Hepatocyte (in vitro differentiated cells): ENCODE data around the gene EIF4G3. TPM values are rescaled to one million over a fixed set of nuclear protein-coding genes. Genes with fewer than 3 reads are reported as not detected.

Experiments used
- DNase-seq: peaks from one replicate; pipeline ENCODE4 v3.0.0-alpha.2; 2016; ENCODE audit warnings: low spot score
- H2AFZ ChIP-seq: fragments of 200-600 bp; sonication (generic); 2 replicates; pipeline ENCODE4 v1.6.0; 2016; ENCODE audit warnings: antibody characterized with exemption, mild to moderate bottlenecking
- H3K27ac ChIP-seq: fragments of 200-600 bp; sonication (generic); 2 replicates; pipeline ENCODE4 v1.5.1; 2016; ENCODE audit warnings: mild to moderate bottlenecking
- H3K27me3 ChIP-seq: fragments of 200-600 bp; sonication (generic); 2 replicates; pipeline ENCODE4 v1.6.1; 2016
- H3K36me3 ChIP-seq: fragments of 200-600 bp; sonication (generic); replicated peaks from 2 replicates; pipeline ENCODE4 v1.5.1; 2016; ENCODE audit warnings: low read depth; ENCODE audit not compliant: insufficient read depth
- H3K4me1 ChIP-seq: fragments of 200-600 bp; sonication (generic); 2 replicates; pipeline ENCODE4 v1.5.1; 2016; ENCODE audit warnings: mild to moderate bottlenecking, moderate library complexity; ENCODE audit not compliant: insufficient read depth
- H3K4me2 ChIP-seq: fragments of 200-600 bp; sonication (generic); 2 replicates; pipeline ENCODE4 v1.6.0; 2016
- H3K4me3 ChIP-seq: fragments of 200-600 bp; sonication (generic); 2 replicates; pipeline ENCODE4 v1.5.1; 2016; ENCODE audit warnings: mild to moderate bottlenecking
- H3K79me2 ChIP-seq: fragments of 200-600 bp; sonication (generic); 2 replicates; pipeline ENCODE4 v1.6.0; 2017; ENCODE audit warnings: mild to moderate bottlenecking
- H3K9me2 ChIP-seq: fragments of 200-600 bp; sonication (generic); replicated peaks from 2 replicates; pipeline ENCODE4 v1.6.0; 2017; ENCODE audit warnings: mild to moderate bottlenecking; ENCODE audit not compliant: insufficient read depth
- H3K9me3 ChIP-seq: fragments of 200-600 bp; sonication (generic); 2 replicates; pipeline ENCODE4 v1.5.1; 2016; ENCODE audit warnings: low read depth, mild to moderate bottlenecking
- H4K20me1 ChIP-seq: fragments of 200-600 bp; sonication (generic); 2 replicates; pipeline ENCODE4 v1.6.0; 2016; ENCODE audit warnings: mild to moderate bottlenecking; ENCODE audit not compliant: insufficient read depth, poor library complexity, severe bottlenecking
- EZH2 ChIP-seq: fragments of 200-600 bp; sonication (generic); IDR thresholded peaks from 2 replicates; pipeline ENCODE4 v1.6.1; 2016; ENCODE audit warnings: antibody characterized with exemption, mild to moderate bottlenecking, borderline replicate concordance
- EZH2phosphoT487 ChIP-seq: fragments of 200-600 bp; sonication (generic); IDR thresholded peaks from one replicate; pipeline ENCODE4 v1.6.1; 2018; ENCODE audit warnings: antibody characterized with exemption, mild to moderate bottlenecking, low read depth, moderate library complexity; ENCODE audit not compliant: unreplicated experiment, severe bottlenecking
- WGBS: methylation state at CpG from one replicate; pipeline ENCODE4 v1.1.6; 2016; ENCODE audit warnings: low lambda C conversion rate; ENCODE audit errors: missing lambda C conversion rate; 5-methylcytosine and 5-hydroxymethylcytosine counted together
- polyA plus RNA-seq: library from polyadenylated mRNA; unstranded; fragments of >200 nt; fragmentation: Nextera tagmentation; extraction: Ambion mirVana; gene quantifications from 2 replicates; pipeline ENCODE4 v1.2.1, GENCODE V29; 2016
- total RNA-seq: library from RNA; depleted of rRNA; stranded (reverse); fragments of >200 nt; gene quantifications from 2 replicates; pipeline ENCODE4 v1.2.3, GENCODE V29; 2014
- TF ChIP-seq, protein P1 (sequence below): fragments of 200-600 bp; sonication (generic); IDR thresholded peaks from 2 replicates; pipeline ENCODE4 v1.5.1; 2016; ENCODE audit warnings: antibody characterized with exemption, mild to moderate bottlenecking; ENCODE audit not compliant: poor library complexity

Gene EIF4G3
- total and polyA plus RNA-seq, 2 experiments from 2014 or later, result 33.4 to 42.2 TPM

DNA sequence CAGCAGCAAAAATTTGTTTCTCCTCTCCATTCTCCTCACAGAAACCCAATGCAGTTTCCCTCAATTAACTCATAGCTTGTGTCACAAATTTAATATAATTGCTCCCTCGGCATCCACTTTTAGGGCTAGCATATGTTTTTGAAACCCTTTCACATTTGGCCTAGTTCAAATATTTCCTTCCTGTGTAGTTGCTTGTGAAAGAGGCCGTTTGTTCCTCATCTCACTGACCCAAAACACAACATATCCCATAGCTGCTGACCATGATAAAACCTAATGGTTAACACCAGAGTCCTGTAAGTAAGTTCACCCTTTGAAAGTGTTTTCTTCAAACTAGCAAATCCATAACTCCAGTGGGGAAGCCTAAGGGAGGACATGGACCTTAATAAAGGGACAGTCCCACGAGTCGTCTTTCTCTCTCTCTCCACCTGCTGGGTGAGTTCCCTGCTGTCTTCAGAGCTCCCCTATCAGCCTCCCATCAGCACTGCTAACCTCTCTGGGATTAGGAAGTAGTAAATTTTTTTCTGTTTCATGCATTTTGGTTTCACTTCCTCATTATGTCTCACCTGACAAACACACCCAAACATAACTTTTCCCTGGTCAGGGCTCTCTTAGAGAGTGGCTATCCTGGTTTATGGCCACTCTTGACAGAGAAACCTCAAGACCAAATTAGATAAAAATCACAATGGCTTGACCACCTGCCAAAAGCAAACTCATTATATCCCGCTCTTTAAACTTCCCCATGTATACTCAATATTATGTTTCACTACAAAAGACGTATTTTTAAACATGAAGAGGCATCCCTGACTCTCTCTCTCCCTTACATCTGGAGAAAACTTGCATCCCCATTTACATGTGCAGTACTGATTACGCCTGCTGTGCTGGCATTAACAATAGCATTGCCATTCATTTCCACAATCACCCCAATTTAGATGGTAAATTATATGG, 211.9 kb downstream of the EIF4G3 start:
- Histone ChIP-seq H3K4me3 (no peak overlapping the region), H3K4me2 (peak overlapping the region; percentile 12), H3K4me1 (no peaks in the 10 kb centered on the region), H3K27me3 (no peaks in the 10 kb centered on the region), H3K27ac (peak overlapping the region; percentile 76), H4K20me1 (no peaks in the 10 kb centered on the region), H2AFZ (no peak overlapping the region), H3K79me2 (peaks cover 2% of the 10 kb centered on the region), H3K9me2 (no peaks in the 10 kb centered on the region), H3K36me3 (no peaks in the 10 kb centered on the region), H3K9me3 (no peaks in the 10 kb centered on the region)
- TF ChIP-seq EZH2 (no peak), EZH2phosphoT487 (no peak)
- TF ChIP-seq, protein P1, sequence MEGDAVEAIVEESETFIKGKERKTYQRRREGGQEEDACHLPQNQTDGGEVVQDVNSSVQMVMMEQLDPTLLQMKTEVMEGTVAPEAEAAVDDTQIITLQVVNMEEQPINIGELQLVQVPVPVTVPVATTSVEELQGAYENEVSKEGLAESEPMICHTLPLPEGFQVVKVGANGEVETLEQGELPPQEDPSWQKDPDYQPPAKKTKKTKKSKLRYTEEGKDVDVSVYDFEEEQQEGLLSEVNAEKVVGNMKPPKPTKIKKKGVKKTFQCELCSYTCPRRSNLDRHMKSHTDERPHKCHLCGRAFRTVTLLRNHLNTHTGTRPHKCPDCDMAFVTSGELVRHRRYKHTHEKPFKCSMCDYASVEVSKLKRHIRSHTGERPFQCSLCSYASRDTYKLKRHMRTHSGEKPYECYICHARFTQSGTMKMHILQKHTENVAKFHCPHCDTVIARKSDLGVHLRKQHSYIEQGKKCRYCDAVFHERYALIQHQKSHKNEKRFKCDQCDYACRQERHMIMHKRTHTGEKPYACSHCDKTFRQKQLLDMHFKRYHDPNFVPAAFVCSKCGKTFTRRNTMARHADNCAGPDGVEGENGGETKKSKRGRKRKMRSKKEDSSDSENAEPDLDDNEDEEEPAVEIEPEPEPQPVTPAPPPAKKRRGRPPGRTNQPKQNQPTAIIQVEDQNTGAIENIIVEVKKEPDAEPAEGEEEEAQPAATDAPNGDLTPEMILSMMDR, result no peak
- DNase-seq, result peak; percentile 46
- WGBS, result 71% methylated on average over 7 of the region's 7 CpGs

DNA sequence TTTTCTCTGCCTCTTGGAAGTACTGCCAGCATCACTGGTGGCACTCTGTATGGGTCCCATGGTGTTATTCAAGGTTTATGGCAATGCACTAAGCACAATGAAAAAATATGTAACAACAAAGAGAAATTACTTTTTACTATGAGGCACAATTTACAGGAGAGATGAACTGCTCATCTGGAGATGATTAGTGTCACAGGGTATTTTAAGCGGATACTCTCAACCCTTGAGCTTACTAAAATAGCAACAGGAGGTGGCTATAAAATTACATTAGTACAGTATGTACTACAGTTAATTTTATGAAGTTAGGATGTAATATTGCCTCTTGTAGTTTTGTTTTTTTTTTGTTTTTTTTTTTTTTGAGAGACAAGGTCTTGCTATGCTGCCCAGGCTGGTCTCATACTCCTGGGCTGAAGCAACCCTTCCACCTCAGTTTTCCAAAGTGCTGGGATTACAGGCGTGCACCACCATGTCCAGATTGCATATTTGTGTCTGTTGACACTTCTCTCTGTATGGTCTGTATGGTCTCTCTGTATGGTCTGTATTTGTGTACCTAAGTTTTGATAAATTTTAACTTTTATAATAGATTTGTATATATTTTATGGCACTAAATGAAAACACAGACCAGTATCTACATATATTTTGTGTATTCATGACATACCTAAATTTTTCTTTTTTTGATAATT, 214.0 kb downstream of the EIF4G3 start:
- Histone ChIP-seq H3K79me2 (peaks cover 3% of the 10 kb centered on the region), H3K9me2 (no peaks in the 10 kb centered on the region), H3K4me1 (no peaks in the 10 kb centered on the region), H3K9me3 (no peaks in the 10 kb centered on the region), H3K4me3 (no peak overlapping the region), H3K27ac (no peak overlapping the region), H3K4me2 (no peak overlapping the region), H2AFZ (no peak overlapping the region), H3K36me3 (no peaks in the 10 kb centered on the region), H4K20me1 (no peaks in the 10 kb centered on the region), H3K27me3 (no peaks in the 10 kb centered on the region)
- DNase-seq, result no peak
- WGBS, result 82% methylated on average over 2 of the region's 2 CpGs
- no peak for TF ChIP-seq EZH2
- TF ChIP-seq, protein P1, result no peak
- no peak for TF ChIP-seq EZH2phosphoT487

DNA sequence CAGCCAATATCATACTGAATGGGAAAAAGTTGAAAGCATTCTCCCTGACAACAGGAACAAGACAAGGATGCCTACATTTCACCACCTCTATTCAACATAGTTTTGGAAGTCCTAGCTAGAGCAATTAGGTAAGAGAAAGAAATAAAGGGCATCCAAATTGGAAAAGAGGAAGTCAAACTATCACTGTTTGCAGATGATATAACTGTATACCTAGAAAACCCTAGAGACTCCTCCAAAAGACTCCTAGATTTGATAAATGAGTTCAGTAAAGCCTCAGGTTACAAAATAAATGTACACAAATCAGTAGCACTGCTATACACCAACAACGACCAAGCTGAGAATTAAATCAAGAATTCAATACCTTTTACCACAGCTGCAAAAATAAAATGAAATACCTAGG, 218.3 kb downstream of the EIF4G3 start:
- H3K4me2 ChIP-seq, result no peak overlapping the region
- no peaks in the 10 kb centered on the region for H4K20me1 ChIP-seq
- no peaks in the 10 kb centered on the region for H3K9me3 ChIP-seq
- H3K27me3 ChIP-seq, result no peaks in the 10 kb centered on the region
- H2AFZ ChIP-seq, result no peak overlapping the region
- no peak overlapping the region for H3K27ac ChIP-seq
- DNase-seq, result no peak
- no peaks in the 10 kb centered on the region for H3K9me2 ChIP-seq
- no peak overlapping the region for H3K4me3 ChIP-seq
- H3K79me2 ChIP-seq, result peaks cover 8% of the 10 kb centered on the region
- 76% methylated on average over 1 of the region's 1 CpG for WGBS
- no peak for TF ChIP-seq EZH2phosphoT487
- TF ChIP-seq, protein P1, result no peak
- TF ChIP-seq EZH2, result no peak
- H3K4me1 ChIP-seq, result no peaks in the 10 kb centered on the region
- no peaks in the 10 kb centered on the region for H3K36me3 ChIP-seq
